GM12892 (cell line): Measurements from ENCODE around the gene SMG6.

Experiments
- POLR2A ChIP-seq: IDR thresholded peaks from 2 replicates; pipeline ENCODE4 v1.6.1; 2011; ENCODE audit warnings: low read depth, low read length, control low read depth
- POLR2AphosphoS5 ChIP-seq: IDR thresholded peaks from 2 replicates; pipeline ENCODE4 v1.6.1; 2011; ENCODE audit warnings: low read depth, low read length, control low read depth
- TAF1 ChIP-seq: IDR thresholded peaks from 2 replicates; pipeline ENCODE4 v1.6.1; 2011; ENCODE audit warnings: low read depth, mild to moderate bottlenecking, control low read depth, low read length, borderline replicate concordance

DNA sequence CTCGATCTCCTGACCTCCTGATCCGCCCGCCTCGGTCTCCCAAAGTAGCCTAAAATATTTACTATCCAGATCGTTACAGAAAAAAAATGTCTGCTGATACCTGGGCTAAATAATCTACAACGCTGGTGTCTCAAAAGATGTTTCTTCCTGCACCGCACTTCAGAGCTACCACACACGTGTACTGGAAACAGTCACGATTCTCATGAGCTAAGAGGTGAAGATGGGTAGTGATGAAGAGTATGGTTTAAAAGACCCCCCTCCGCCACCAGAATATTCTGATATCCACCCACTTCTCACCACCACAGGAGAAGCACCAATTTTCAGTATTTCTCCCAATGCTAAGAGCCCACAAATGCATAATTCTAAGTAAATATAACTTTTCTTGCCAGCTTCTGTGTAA is 50.2 kb downstream of the SMG6 start:
- TF ChIP-seq POLR2A (no peak), TAF1 (no peak), POLR2AphosphoS5 (no peak)
